ENCODE measurements around the gene SLC2A10.

SLC2A10 gene

GRCh38 chr20:46774236-46774635, 64.8 kb downstream of the SLC2A10 start:
- TF ChIP-seq JUND (IDR thresholded peaks at IDR 0.05; ENCODE audit: low read depth) = no peak
- in situ Hi-C loops (cut with HindIII; ENCODE audit: low pct_unique_long_range_greater_than_20kb, low sequenced_read_pairs) = no loop called here
- DNase-seq (ENCODE audit: low read depth in 1 of 2, low spot score in 1 of 2) = no peak

GRCh38 chr20:46774943-46775560, 65.6 kb downstream of the SLC2A10 start:
- no peak for TF ChIP-seq JUND (IDR thresholded peaks at IDR 0.05; ENCODE audit: low read depth)
- in situ Hi-C loops (cut with HindIII; ENCODE audit: low pct_unique_long_range_greater_than_20kb, low sequenced_read_pairs) = no loop called here
- DNase-seq (ENCODE audit: low read depth in 1 of 2, low spot score in 1 of 2) = no peak

GRCh38 chr20:46775806-46776205, 66.4 kb downstream of the SLC2A10 start:
- in situ Hi-C loops (cut with HindIII; ENCODE audit: low pct_unique_long_range_greater_than_20kb, low sequenced_read_pairs) = no loop called here

GRCh38 chr20:46777331-46777730, 67.9 kb downstream of the SLC2A10 start:
- in situ Hi-C loops (cut with HindIII; ENCODE audit: low pct_unique_long_range_greater_than_20kb, low sequenced_read_pairs) = no loop called here
- TF ChIP-seq JUND (IDR thresholded peaks at IDR 0.05; ENCODE audit: low read depth) = no peak
- no peak for DNase-seq (ENCODE audit: low read depth in 1 of 2, low spot score in 1 of 2)

More at GRCh38 chr20:46775806-46776205, 66.4 kb downstream of the SLC2A10 start:
- no peak for TF ChIP-seq JUND (IDR thresholded peaks at IDR 0.05; ENCODE audit: low read depth)
- no peak for DNase-seq (ENCODE audit: low read depth in 1 of 2, low spot score in 1 of 2)

- no peak for DNase-seq (ENCODE audit: low read depth in 1 of 2, low spot score in 1 of 2)
- in situ Hi-C loops (cut with HindIII; ENCODE audit: low pct_unique_long_range_greater_than_20kb, low sequenced_read_pairs) = no loop called here
Observed at GRCh38 chr20:46779831-46780230, 70.4 kb downstream of the SLC2A10 start.

GRCh38 chr20:46784436-46785127, 75.1 kb downstream of the SLC2A10 start:
- no peak for TF ChIP-seq JUND (IDR thresholded peaks at IDR 0.05; ENCODE audit: low read depth)
- in situ Hi-C loops (cut with HindIII; ENCODE audit: low pct_unique_long_range_greater_than_20kb, low sequenced_read_pairs) = no loop called here
- no peak for DNase-seq (ENCODE audit: low read depth in 1 of 2, low spot score in 1 of 2)

More at GRCh38 chr20:46779831-46780230, 70.4 kb downstream of the SLC2A10 start:
- TF ChIP-seq JUND (IDR thresholded peaks at IDR 0.05; ENCODE audit: low read depth) = no peak
